NCI-H1417 treated with DMSO at 0.1 percent for 48 hours (cell line): ENCODE data around the gene SPAG5.

Experiments used
- DNase-seq: peaks from one replicate; lab custom pipeline; 2025; lab: John Stamatoyannopoulos, UW

The SPAG5 gene

DNA sequence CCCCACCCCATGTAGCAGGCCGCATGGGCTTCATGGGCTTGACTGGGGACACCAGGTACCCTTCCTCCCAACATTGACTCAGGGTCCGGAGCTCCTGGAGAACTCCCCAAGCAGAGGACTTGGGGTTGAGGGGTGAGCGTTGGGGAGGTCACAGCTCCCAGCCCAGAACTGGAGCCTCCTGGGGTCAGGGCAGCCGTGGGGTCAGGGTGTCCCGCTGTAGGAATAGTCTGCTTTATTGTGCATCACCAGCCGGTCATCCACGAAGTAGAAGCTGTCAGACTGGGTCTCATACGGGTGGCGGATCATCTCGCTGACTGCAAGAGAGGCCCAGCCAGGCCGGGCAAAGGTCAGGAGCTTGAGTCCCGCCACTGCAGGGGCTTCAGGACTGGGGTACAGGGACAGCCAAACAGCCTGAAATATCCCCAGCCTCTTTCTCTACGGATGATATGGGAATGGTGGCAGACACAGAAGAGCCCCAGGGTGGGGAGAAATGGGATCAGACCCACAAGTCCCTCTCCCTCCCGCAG, 51.7 kb downstream of the SPAG5 start:
- DNase-seq: no peak

DNA sequence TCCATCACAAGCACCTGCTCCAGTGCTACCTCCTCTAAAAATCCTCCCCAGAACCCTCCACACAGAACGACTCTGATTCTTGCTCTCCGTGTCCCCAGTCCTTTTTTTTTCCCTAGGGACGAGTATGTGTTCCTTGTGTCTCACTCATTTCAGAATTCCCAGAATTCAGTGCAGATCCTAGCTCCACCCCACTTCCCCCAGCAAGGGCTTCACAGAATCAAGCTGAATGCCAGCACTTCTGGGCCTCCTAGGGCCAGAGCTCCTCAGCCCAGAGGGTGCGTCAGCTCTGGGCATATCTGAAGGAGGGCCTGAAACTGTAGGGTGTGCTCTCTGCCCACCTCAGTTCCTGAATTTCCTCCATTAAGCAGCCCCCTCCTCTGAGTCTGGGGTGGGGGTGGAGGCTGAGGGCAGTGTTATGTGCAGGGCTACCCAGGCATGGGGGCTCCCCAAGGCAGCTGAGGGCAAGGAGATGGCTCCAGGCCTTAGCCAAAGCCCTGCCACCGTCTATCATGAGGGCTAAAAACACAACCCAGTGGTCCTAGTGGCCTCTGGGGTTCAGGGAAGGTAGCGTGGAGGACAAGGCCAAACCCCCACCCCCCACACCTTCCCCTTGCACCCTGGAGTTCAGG, 52.9 kb downstream of the SPAG5 start:
- DNase-seq: no peak

- DNase-seq: no peak
Observed at GRCh38 chr17:28545141-28545503, 53.7 kb downstream of the SPAG5 start.

DNA sequence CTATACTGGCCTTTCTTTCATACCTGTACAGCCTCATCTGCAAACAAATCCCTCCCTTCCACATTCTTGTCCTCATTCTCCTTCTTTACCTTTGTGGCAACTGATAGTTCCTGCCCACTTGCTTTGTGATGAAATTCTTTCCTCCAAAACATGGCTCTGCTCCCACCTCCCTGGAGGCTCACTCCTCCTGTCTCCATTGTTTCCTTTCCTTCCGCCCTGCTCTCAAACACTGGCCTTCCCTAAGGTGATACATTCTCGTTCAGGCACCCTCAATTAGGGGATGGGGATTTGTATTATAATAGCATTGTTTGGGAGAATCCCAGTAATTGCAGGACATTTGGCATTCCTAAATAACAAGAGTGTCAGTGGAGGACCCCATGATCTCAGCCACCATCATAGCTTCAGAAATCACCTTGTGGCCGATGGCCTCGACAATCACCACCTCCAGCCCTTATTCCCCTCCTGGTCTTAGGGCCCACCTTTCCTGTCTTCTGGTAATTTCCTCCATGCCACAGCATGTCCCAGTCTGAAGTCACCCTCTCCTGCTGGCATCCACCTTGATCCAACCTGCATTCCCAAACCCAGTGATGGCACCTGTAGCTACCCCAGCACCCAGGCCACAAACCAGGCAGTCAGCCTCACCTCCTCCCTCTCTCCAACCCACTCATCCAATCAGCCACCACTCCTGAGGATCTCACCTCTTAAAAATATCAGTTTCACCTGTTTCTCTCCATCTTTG, 54.3 kb downstream of the SPAG5 start:
- no peak for DNase-seq

DNA sequence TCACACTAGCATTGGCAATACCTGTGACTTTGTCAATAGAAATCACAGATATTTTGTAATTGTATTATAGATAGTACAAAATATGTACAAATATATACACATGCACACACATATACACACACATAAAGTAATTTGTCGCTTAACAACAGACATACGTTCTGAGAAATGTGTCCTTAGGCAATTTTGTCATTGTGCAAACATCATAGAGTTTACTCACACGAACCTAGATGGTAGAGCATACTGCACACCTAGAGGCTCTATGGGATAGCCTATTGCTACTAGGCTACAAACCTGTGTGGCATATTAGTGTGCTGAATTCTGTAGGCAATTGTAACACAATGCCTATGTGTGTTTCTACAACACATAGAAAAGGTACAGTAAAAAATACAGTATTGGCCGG, 57.4 kb downstream of the SPAG5 start:
- no peak for DNase-seq

DNA sequence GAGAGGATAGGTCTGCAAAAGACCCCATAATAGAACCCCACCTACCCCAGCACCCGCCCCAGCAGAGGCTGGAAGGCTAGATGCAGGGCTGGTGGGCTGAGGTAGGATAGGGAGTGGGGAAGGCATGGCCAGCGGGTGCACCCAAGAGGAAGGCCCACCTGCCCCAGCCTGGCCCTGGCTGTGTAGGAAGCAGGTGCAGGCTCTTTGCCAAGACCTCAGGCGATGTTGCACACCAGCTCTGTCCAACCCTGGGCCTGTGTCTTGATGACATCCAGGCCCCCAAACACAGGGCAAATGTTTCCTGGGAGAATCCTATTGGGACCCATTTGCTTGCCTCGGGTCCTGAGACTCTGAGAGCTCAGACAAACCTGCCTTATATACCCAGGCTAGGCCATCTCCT, 58.6 kb downstream of the SPAG5 start:
- no peak for DNase-seq

- DNase-seq: no peak
Observed at GRCh38 chr17:28538296-28538895, 60.4 kb downstream of the SPAG5 start.

DNA sequence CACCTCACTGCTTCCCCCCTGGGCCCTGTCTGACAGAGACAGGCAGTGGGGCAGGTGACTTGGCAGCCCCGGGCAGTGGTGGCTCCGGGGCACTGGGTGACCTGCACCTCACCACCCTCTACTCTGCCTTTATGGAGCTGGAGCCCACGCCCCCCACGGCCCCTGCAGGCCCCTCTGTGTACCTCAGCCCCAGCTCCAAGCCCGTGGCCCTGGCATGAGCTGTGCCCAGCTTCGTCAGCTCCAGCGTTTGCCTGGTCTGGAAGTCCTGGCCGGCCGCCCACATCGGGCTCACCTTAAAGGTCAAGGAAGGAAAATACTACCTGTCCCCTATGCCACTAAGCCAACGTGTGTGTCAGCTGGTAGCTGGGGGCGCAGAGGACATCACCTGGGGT, 61.6 kb downstream of the SPAG5 start:
- DNase-seq: no peak

GRCh38 chr17:28536532-28537218, 62.1 kb downstream of the SPAG5 start:
- no peak for DNase-seq

GRCh38 chr17:28534740-28535375, 64.0 kb downstream of the SPAG5 start:
- DNase-seq: no peak

- no peak for DNase-seq
Observed at GRCh38 chr17:28533091-28533807, 65.6 kb downstream of the SPAG5 start.

DNA sequence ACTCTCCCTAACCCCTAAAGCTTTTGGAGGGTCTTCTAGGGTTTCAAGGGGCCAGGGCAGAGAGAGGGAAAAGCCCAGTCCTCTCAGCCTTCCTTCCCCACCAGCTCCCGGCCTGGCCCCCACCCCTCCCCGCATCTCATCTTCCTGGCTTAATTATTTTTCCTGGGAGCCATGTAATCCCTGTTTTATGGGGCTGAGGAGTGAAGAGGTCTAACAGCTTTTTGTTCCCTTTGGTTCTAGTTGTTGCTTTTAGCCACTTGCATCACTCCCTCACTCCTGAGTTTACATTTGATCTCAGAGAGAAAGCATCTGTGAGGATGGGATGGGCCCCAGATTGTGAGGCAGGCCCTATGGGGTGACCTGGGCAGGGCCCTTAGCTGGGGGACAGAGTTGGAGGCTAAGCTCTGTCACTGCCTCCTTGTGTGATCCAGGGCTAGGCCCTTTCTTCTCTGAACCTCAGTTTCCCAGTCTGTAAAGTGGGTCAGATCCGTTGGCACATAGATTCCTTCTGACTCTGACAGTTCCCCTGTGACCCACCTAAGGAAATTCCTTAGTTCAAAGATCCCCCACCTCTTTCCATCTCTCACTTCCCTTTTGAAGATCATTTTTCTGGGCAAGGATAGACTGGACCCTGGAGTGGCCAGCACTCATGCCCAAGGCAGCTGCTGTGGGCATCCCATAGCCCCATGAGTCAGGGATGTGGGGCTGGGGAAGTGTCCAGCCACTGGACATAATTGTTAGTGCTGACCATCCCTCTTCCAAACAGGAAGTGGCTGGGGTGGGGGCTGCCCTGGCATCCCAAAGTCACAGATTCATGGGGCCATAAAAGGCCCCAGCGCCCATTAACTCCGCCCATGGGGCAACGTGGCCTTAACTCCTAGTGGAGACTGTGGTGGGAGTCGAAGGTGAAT, 66.5 kb downstream of the SPAG5 start:
- DNase-seq: no peak

GRCh38 chr17:28530926-28531325, 67.9 kb downstream of the SPAG5 start:
- DNase-seq: no peak

GRCh38 chr17:28530250-28530649, 68.6 kb downstream of the SPAG5 start:
- no peak for DNase-seq

DNA sequence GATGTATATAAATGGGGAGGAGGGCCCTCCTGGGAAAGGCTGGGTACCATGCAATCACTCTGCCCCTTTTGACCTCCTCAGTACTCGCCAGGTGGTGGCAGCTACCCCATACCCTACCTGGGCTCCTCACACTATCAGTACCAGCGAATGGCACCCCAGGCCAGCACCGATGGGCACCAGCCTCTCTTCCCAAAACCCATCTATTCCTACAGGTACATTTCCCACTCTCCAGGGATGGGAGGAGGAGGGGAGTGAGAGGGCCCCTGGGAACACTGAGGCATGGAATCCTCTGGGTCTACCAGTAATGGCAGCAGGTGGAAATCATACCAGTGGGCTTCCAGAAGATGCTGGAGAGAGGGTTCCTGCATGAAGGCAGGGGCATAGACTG, 69.8 kb downstream of the SPAG5 start:
- DNase-seq: no peak

DNA sequence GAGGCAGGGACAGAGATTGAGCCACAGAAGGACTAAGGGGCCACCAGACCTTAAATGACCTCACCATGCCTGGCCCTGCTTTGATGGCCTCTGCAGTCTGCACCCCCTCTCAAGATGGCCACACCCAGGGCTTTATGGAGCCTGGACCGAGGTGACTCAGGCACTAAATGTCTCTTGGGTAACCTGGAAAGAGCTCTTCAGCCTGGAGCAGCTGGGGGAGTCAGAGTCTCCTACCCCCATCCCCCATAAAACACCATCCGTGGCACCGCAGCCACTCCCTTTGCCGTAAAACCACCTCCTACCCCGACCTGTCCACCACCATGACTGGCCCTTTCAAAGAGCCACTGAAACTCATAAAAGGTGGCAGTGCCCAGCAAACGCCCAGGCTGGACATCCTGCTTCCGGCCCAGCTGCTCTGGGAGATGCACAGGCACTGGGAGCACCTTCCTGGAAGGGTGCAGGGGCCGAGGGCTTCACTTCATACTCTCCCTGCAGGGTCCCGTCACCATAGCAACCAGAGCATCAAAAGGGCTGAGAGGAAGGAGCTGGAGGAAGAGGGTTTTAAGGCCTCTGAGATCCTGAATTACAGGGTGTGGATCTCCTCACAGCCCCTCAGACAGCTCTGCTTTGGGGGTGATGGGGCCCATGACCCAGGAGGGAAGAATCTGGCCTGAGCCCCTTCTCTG, 70.4 kb downstream of the SPAG5 start:
- no peak for DNase-seq

DNA sequence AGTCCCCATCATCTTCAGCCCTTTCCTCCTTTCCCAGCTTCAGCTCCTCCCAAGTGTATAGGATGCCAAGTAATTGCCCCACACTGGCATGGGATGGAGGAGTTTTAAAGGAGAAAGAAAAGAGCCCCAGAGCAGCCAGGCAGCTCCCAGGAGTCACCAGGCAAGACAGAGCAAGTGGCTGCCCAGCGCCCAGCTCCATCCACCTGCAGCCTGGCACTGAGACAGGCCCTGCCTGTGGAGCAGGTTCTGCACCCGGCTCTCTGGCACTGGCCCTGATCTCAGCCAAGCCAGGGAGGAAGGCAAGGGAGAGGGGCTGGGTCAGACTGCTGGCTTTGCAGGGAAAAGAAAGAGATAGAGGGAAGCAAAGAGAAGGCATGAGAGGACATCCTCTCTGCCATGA, 71.0 kb downstream of the SPAG5 start:
- DNase-seq: no peak
